Stimulated activated CD4-positive, alpha-beta T cell treated with anti-CD3 and anti-CD28 coated beads, Interleukin-4, amount 100 ng/mL, for 1 hour (primary cell): ENCODE results near the gene RHOBTB3.
"Not testable (repeated sequence)": the region's sequence is repeated elsewhere in the genome, so short reads cannot be mapped to it uniquely, and the experiment has no call there.

Source experiments
- DNase-seq: peaks from one replicate; pipeline ENCODE4 v3.0.0-alpha.2; 2020

Gene RHOBTB3

DNA sequence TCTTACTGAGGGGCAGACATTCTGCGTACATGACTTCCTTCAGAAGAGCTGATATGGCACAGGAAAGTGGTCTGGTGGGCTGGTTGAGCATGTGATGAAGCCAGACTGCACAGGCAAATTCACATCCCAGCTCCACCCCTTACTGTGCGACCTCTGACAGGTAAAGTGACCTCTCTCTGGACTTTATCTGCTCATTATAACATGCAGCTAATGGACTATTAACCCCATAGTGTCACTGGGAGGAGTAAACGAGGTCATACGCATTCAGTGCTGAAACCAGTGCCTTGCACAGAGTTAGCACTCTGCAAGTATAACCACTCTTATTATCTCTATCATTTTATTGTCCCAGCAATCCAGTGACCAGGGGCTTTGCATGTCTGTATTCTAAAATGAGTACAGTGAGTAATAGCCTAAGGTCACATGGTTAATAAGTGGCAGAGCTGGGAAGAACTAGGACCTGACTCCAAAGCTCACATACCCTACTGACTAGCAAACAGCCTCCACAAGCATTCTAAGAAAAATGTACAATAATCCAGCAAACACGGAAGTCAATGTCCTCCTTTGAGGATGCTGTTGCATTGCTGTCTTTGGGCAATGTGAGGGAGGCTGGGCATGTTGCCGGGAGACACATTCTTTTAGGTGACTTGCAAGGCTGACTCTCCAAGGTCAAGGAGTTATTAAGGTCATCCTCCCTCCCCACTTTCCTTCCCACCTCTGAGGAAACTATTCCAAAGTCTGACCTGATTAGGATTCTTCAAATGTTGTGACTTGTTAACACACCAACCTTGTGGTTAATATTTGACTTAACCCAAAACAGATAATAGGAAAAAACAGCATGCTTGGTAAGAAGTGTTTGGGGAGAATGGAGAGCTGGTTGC is 72.4 kb downstream of the RHOBTB3 start:
- no peak for DNase-seq

- no peak for DNase-seq
These were observed 73.8 kb downstream of the RHOBTB3 start for GRCh38 chr5:95804736-95805539.

DNA sequence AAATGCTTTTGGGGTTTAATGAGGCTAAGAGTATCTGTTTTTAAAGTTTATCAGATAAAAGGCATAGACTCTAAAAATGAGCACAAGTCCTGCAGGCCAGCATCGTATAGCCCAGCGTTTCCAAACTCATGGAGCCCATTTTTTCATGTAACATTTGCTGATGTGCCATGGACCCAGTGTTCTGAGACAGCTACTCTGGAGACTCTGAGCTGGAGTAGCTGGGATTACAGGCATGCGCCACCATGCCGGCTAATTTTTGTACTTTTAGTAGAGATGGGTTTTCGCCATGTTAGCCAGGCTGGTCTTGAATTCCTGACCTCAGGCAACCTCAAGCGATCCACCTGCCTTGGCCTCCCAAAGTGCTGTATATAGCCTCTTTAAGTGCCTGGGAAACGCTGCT is 75.6 kb downstream of the RHOBTB3 start:
- no peak for DNase-seq

DNA sequence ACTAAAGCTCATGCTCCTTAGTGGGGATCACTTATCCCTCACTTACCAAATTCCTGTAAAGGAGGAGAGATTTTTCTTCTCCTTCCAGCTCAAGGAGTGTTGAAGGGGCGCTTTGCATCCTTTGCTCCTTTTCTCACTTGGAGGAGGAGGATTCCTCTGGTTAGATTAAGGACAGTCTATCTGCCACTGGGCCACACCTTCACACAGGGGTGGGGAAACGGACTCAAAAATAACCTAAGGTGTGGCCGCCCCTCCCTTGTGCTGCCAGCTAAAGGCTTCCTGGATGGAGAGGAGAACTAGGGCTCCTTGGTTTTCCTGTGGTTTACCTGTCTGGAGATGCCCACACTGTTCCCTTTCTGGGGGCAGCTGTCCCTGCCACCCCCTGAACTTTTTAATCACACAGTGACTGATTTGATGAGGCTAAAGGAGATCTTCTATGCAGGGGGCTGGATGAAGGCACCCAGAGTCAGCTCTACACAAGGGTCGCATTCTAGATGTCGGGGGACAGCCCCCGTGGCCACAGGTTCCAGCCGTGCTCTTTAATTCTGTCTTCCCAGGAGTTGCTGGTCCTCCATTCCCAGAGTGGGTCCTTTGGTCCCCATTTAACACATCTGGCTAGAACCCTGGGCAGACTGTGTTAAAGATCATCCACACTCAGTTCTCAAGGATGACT is 77.0 kb downstream of the RHOBTB3 start:
- no peak for DNase-seq

DNA sequence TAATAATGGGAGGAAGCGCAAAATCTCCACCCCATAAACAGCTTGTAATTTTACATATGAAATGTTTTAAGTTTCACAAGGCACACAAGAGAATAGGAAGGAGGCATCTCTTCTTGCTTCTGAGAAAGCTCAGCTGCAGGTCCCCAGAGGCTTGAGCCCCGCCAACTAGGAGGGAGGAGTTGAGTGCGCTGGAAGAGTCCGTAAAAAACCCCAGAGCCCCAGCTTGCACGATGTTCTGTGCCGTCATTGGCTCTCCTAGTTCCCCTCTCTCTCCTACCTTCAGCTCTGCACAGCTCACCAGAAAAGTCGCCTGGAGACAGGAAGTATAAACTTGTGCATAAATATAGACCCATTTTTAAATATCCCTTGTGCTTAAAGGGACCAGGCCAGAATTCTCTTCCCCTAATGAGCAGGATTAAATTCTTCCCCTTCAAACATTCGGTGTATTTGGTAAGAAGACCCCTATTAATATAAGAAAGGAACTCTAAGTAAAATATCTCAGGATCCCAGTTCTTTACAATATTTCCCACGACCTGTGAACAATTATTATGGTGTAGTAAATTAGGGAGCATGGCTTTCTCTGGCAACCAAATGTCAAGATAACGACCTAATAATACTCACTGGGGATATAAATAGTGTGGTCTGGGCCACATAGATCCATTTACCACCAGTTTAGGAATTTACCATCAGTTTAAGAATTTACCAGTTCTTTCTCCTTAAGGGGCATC is 77.7 kb downstream of the RHOBTB3 start:
- DNase-seq = peak; percentile 72

DNA sequence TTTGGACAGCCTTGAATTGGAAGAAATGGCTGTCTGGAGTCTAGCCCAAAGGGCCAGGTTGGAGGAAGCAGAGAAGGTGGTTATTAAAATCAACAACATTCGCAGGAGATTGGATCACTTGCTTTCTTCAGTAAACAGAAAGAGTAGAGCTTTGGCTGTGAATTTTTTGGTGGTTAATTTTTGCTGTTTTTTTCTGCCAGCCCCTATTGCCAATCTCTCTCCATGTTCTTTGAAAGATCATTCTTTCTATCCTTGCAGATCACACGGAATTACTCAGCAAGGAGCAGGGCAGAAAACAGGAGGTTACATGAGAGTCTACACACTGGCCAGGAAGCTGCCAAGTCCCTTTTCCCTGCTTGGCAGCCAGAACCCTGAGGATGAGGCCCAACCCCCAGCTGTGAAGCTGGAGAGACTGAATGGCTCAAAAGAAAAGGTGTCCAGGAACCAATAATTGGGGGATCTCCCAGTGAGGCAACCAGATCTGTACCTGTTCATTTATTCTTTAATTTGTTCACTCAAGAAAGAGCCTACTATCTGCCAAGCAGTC is 78.4 kb downstream of the RHOBTB3 start:
- no peak for DNase-seq

DNA sequence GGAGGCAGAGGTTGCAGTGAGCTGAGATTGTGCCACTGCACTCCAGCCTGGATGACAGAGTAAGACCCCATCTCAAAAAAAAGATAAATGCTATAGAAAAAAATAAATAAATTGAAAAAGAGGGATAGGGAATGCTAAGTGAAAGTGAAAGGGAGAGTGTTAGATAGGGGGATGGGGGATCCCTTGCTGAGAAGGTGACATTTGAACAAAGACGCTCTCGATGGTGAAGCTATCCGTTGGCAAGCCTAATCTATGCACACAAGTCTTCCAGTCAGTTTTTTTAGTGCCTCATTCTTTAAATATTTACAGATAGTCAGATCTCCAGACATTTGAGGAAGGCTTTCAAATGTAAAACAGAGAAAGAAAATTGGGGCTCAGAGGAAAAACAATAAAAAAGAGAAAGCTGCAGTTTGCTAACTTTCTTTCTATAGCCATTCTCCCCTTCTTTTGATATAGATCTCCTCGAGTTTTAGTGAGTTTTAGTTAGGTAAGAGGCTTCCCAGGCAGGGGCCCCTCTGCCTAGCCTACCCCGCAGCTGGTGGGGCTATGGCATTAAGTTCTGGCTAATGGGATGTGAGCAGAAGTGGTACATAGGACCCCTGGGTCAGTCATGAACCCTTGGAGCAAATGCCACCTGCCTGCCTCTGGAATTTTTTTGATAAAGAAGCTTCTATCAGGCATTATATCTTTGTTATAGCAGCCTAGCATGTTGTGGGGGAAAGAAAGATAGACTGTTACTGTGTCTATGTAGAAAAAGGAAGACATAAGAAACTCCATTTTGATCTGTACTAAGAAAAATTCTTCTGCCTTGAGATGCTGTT is 79.4 kb downstream of the RHOBTB3 start:
- no peak for DNase-seq

DNA sequence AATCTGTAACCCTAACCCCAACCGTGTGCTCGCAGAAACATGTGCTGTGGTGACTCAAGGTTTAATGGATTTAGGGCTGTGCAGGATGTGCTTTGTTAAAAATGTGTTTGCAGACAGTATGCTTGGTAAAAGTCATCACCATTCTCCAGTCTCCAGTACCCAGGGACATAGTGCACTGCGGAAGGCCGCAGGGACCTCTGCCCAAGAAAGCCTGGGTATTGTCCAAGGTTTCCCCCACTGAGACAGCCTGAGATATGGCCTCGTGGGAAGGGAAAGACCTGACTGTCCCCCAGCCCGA is 79.9 kb downstream of the RHOBTB3 start:
- not testable (repeated sequence) for DNase-seq

DNA sequence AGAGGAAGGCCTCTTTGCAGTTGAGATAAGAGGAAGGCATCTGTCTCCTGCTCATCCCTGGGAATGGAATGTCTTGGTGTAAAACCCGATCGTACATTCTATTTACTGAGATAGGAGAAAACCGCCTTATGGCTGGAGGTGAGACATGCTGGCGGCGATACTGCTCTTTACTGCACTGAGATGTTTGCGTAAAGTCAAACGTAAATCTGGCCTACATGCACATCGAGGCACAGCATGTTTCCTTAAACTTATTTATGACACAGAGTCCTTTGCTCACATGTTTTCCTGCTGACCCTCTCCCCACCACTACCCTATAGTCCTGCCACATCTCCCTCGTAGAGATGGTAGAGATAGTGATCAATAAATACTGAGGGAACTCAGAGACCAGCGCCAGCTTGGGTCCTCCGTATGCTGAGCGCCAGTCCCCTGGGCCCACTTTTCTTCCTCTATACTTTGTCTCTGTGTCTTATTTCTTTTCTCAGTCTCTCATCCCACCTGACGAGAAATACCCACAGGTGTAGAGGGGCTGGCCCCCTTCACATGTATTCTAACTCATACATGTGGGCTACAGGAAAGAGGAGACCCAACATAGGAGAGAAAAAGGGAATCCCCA is 80.4 kb downstream of the RHOBTB3 start:
- not testable (repeated sequence) for DNase-seq

DNA sequence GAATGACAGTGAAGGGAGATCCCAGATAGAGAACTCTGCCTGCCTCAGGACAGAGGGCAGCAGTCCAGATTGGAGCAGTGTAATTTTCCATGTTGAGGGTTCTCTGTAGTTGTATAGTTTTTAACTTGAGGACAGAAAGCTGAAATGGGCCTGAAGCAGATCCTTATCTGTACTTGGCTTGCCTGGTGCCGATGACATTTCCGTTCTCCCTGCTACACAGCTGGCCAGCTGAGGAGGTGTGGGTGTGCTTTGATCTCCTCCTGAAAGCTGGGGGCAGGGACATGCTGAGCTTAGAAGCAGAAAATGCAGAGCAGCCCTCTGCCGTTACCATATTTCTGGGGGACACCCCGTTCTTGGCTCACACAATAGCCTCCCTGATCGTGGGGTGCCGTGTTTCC is 80.9 kb downstream of the RHOBTB3 start:
- DNase-seq = peak; percentile 29

DNA sequence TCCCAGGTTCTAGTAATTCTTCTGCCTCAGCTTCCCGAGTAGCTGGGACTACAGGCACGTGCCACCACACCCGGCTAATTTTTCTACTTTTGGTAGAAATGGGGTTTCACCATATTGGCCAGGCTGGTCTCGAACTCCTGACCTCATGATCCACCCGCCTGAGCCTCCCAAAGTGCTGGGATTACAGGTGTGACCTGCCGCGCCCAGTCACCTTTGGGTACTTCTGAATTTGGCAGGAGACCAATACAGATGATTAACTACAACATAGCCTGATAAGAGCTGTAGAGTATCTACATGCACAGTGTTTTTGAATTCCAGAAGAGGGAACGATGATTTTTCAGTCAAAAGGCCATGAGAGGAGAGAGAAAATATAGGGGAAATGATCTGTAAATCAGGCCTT is 81.9 kb downstream of the RHOBTB3 start:
- not testable (repeated sequence) for DNase-seq

- DNase-seq = no peak
These were observed 84.1 kb downstream of the RHOBTB3 start for GRCh38 chr5:95815155-95815729.

DNA sequence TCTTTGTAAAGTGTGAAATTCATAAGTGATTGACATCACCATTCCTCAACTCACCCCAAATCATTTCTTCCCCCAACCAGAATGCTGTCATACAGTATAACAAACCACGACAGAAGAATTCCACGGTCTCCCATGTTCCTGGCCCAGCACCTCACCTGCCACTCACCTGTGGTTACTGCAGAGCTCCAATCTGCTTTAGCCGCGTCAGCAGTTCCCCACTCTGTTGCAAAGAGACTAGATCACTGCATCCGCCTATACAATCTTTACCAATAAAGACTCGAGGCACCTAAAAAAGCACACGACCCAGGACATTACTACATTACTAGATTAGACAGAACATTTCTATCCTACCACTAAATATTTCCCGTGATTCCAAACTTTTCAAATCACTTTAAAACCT is 85.2 kb downstream of the RHOBTB3 start:
- no peak for DNase-seq

GRCh38 chr5:95816776-95817175 is 85.6 kb downstream of the RHOBTB3 start:
- DNase-seq = no peak

DNA sequence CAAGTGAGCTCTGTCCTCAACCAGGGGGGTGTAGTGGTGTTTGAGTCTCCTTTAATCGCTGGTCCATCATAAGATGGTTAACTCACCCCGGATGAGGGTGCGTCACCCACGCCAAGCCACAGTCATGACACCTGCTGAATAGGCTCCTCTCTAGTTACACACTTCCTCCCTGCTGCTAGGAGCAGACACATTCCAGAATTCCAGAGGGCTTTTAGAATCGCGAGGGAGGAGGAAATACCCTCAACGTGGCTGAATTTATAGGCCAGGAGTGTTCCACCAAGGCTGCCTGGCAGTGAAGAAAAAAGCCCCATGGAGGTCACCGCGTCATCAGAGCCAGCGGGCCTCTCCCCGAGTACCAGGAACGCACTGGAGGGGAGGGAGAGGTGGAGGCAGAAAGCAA is 86.3 kb downstream of the RHOBTB3 start:
- peak; percentile 42 for DNase-seq

- peak; percentile 26 for DNase-seq
These were observed 87.3 kb downstream of the RHOBTB3 start for GRCh38 chr5:95818181-95819147.

GRCh38 chr5:95821110-95822021 is 90.2 kb downstream of the RHOBTB3 start:
- DNase-seq = no peak

GRCh38 chr5:95822043-95822541 is 91.0 kb downstream of the RHOBTB3 start:
- peak; percentile 30 for DNase-seq
